Mesendoderm (in vitro differentiated cells): ENCODE results near the gene RAB19.
A peak's percentile ranks its signal among the peaks of the same experiment; 100 is the strongest.

Experiments
- DNase-seq: peaks from one replicate; pipeline ENCODE4 v3.0.0; 2013
- H2AK5ac ChIP-seq: 2 replicates; pipeline ENCODE4 v1.6.1; 2013; ENCODE audit warnings: low read length, inconsistent platforms
- H2BK120ac ChIP-seq: 2 replicates; pipeline ENCODE4 v1.6.1; 2013; ENCODE audit warnings: low read depth, mild to moderate bottlenecking, low read length, moderate library complexity, mixed read lengths
- H2BK15ac ChIP-seq: replicated peaks from 2 replicates; pipeline ENCODE4 v1.6.1; 2013; ENCODE audit warnings: low read depth, mild to moderate bottlenecking, moderate library complexity
- H2BK5ac ChIP-seq: 2 replicates; pipeline ENCODE4 v1.6.1; 2013; ENCODE audit warnings: low read length, inconsistent platforms
- H3K18ac ChIP-seq: 2 replicates; pipeline ENCODE4 v1.6.1; 2013; ENCODE audit warnings: mild to moderate bottlenecking, low read length, mixed read lengths
- H3K23ac ChIP-seq: one replicate; pipeline ENCODE4 v1.6.1; 2013; ENCODE audit warnings: low read length
- H3K27ac ChIP-seq: 2 replicates; pipeline ENCODE4 v1.5.1; 2013; ENCODE audit warnings: low read depth, mild to moderate bottlenecking, inconsistent platforms, low read length, moderate library complexity
- H3K27me3 ChIP-seq: 2 replicates; pipeline ENCODE4 v1.6.1; 2013; ENCODE audit warnings: low read length, control low read depth, mild to moderate bottlenecking, inconsistent platforms; ENCODE audit not compliant: insufficient read depth, poor library complexity
- H3K36me3 ChIP-seq: 2 replicates; pipeline ENCODE4 v1.6.1; 2013; ENCODE audit warnings: low read length, inconsistent platforms; ENCODE audit not compliant: control insufficient read depth, insufficient read depth
- H3K4ac ChIP-seq: one replicate; pipeline ENCODE4 v1.6.1; 2013; ENCODE audit warnings: low read depth, mild to moderate bottlenecking, low read length, moderate library complexity
- H3K4me1 ChIP-seq: 2 replicates; pipeline ENCODE4 v1.6.1; 2013; ENCODE audit warnings: low read depth, low read length, inconsistent platforms; ENCODE audit not compliant: control insufficient read depth
- H3K4me2 ChIP-seq: 2 replicates; pipeline ENCODE4 v1.6.1; 2013; ENCODE audit warnings: low read length
- H3K4me3 ChIP-seq: 2 replicates; pipeline ENCODE4 v1.5.1; 2013; ENCODE audit warnings: mild to moderate bottlenecking, low read length
- H3K56ac ChIP-seq: one replicate; pipeline ENCODE4 v1.6.1; 2013; ENCODE audit warnings: low read length
- H3K79me1 ChIP-seq: 2 replicates; pipeline ENCODE4 v1.6.1; 2013; ENCODE audit warnings: low read length, inconsistent platforms
- H3K79me2 ChIP-seq: 2 replicates; pipeline ENCODE4 v1.6.1; 2013; ENCODE audit warnings: mild to moderate bottlenecking, low read length; ENCODE audit not compliant: control insufficient read depth, insufficient read depth
- H3K9ac ChIP-seq: 2 replicates; pipeline ENCODE4 v1.6.1; 2013; ENCODE audit warnings: low read length, inconsistent platforms
- H4K5ac ChIP-seq: one replicate; pipeline ENCODE4 v1.6.1; 2013; ENCODE audit warnings: low read length
- H4K8ac ChIP-seq: one replicate; pipeline ENCODE4 v1.6.1; 2013; ENCODE audit warnings: low read depth, mild to moderate bottlenecking, control low read depth, low read length, moderate library complexity
- WGBS: extraction: QIAGEN DNeasy Blood & Tissue Kit; methylation state at CpG from one replicate; pipeline ENCODE4 v1.1.7; 2013; ENCODE audit warnings: low lambda C conversion rate, missing lambda C conversion rate; ENCODE audit not compliant: insufficient coverage; ENCODE audit errors: extremely low coverage; 5-methylcytosine and 5-hydroxymethylcytosine counted together

The RAB19 gene

GRCh38 chr7:140393756-140394306 lies 10.0 kb upstream of the RAB19 start:
- Histone ChIP-seq H4K5ac (no peak overlapping the region), H3K4ac (no peak overlapping the region)

GRCh38 chr7:140397784-140398750 lies 5.8 kb upstream of the RAB19 start, which contains the start of gene SLC37A3:
SLC37A3 (minus strand) TSS chr7:140398530; CDS start chr7:140382526, 16,004 bp downstream.
- Histone ChIP-seq H3K4me3 (peak within 1 kb of the TSS; percentile 96), H3K27ac (no peak within 1 kb of the TSS), H3K23ac (no peak within 1 kb of the TSS), H3K79me2 (peaks cover 28% of the 10 kb centered on the region), H3K79me1 (peaks cover 8% of the 10 kb centered on the region), H3K56ac (peak within 1 kb of the TSS; percentile 87), H2BK15ac (no peak within 1 kb of the TSS), H3K27me3 (no peaks in the 10 kb centered on the region), H2BK120ac (no peak within 1 kb of the TSS), H3K36me3 (no peaks in the 10 kb centered on the region), H4K5ac (no peak within 1 kb of the TSS), H3K4me1 (peaks cover 1% of the 10 kb centered on the region), H3K4me2 (peak within 1 kb of the TSS; percentile 84), H2AK5ac (no peak within 1 kb of the TSS), H3K18ac (peak within 1 kb of the TSS; percentile 41), H2BK5ac (no peak within 1 kb of the TSS), H4K8ac (no peak within 1 kb of the TSS), H3K4ac (no peak within 1 kb of the TSS), H3K9ac (peak within 1 kb of the TSS; percentile 87)
- no CpG with 5 or more reads among the region's 66 CpGs for WGBS
- peak; percentile 92 for DNase-seq

More at GRCh38 chr7:140393756-140394306, 10.0 kb upstream of the RAB19 start:
- H3K79me2 ChIP-seq = peaks cover 57% of the 10 kb centered on the region
- H3K23ac ChIP-seq = no peak overlapping the region
- no peak overlapping the region for H3K4me3 ChIP-seq
- H2BK15ac ChIP-seq = no peak overlapping the region
- no peak overlapping the region for H2BK5ac ChIP-seq
- no CpG with 5 or more reads among the region's 12 CpGs for WGBS
- no peaks in the 10 kb centered on the region for H3K27me3 ChIP-seq
- no peak for DNase-seq
- H2BK120ac ChIP-seq = no peak overlapping the region
- H3K9ac ChIP-seq = no peak overlapping the region
- H3K56ac ChIP-seq = no peak overlapping the region
- no peak overlapping the region for H3K4me2 ChIP-seq
- no peak overlapping the region for H4K8ac ChIP-seq
- peaks cover 28% of the 10 kb centered on the region for H3K79me1 ChIP-seq
- peaks cover 10% of the 10 kb centered on the region for H3K4me1 ChIP-seq
- no peak overlapping the region for H2AK5ac ChIP-seq
- H3K27ac ChIP-seq = no peak overlapping the region
- no peak overlapping the region for H3K18ac ChIP-seq
- H3K36me3 ChIP-seq = no peaks in the 10 kb centered on the region

GRCh38 chr7:140398821-140399220 lies 5.0 kb upstream of the RAB19 start:
- WGBS = no CpG with 5 or more reads among the region's 10 CpGs
- no peak overlapping the region for H2AK5ac ChIP-seq
- H3K18ac ChIP-seq = no peak overlapping the region
- peaks cover 6% of the 10 kb centered on the region for H3K79me1 ChIP-seq
- no peak overlapping the region for H3K27ac ChIP-seq
- no peak overlapping the region for H4K8ac ChIP-seq
- DNase-seq = no peak
- H3K4me3 ChIP-seq = no peak overlapping the region
- H3K79me2 ChIP-seq = peaks cover 21% of the 10 kb centered on the region
- no peaks in the 10 kb centered on the region for H3K27me3 ChIP-seq
- H3K56ac ChIP-seq = no peak overlapping the region
- H4K5ac ChIP-seq = no peak overlapping the region
- no peak overlapping the region for H2BK5ac ChIP-seq
- no peak overlapping the region for H2BK120ac ChIP-seq
- no peaks in the 10 kb centered on the region for H3K36me3 ChIP-seq
- no peak overlapping the region for H3K4me2 ChIP-seq
- no peak overlapping the region for H3K4ac ChIP-seq
- H3K23ac ChIP-seq = no peak overlapping the region
- no peak overlapping the region for H3K9ac ChIP-seq
- H2BK15ac ChIP-seq = no peak overlapping the region
- H3K4me1 ChIP-seq = no peaks in the 10 kb centered on the region

- H2BK15ac ChIP-seq = no peak overlapping the region
- WGBS = no CpG with 5 or more reads among the region's 3 CpGs
- no peak overlapping the region for H3K4me2 ChIP-seq
- H4K5ac ChIP-seq = no peak overlapping the region
- H3K9ac ChIP-seq = no peak overlapping the region
- H2BK120ac ChIP-seq = no peak overlapping the region
- no peaks in the 10 kb centered on the region for H3K36me3 ChIP-seq
- H3K4me3 ChIP-seq = no peak overlapping the region
- no peak overlapping the region for H4K8ac ChIP-seq
- H2AK5ac ChIP-seq = no peak overlapping the region
- H3K4me1 ChIP-seq = peaks cover 2% of the 10 kb centered on the region
- no peak overlapping the region for H3K4ac ChIP-seq
- H2BK5ac ChIP-seq = no peak overlapping the region
- no peak overlapping the region for H3K23ac ChIP-seq
- DNase-seq = no peak
- peaks cover 6% of the 10 kb centered on the region for H3K79me1 ChIP-seq
- H3K56ac ChIP-seq = no peak overlapping the region
- H3K27ac ChIP-seq = no peak overlapping the region
- peaks cover 17% of the 10 kb centered on the region for H3K79me2 ChIP-seq
- H3K27me3 ChIP-seq = no peaks in the 10 kb centered on the region
- H3K18ac ChIP-seq = no peak overlapping the region
Measured at GRCh38 chr7:140400381-140400780, 3.5 kb upstream of the RAB19 start.

- Histone ChIP-seq H3K79me1 (peaks cover 2% of the 10 kb centered on the region), H3K56ac (no peak overlapping the region), H3K4me2 (no peak overlapping the region), H3K18ac (no peak overlapping the region), H3K79me2 (peaks cover 5% of the 10 kb centered on the region), H4K5ac (no peak overlapping the region), H3K4me3 (no peak overlapping the region), H3K4me1 (peaks cover 2% of the 10 kb centered on the region), H3K27me3 (no peaks in the 10 kb centered on the region), H3K23ac (no peak overlapping the region), H4K8ac (no peak overlapping the region), H2BK120ac (no peak overlapping the region), H3K9ac (no peak overlapping the region), H3K27ac (no peak overlapping the region), H3K4ac (no peak overlapping the region), H3K36me3 (no peaks in the 10 kb centered on the region), H2BK5ac (no peak overlapping the region), H2AK5ac (no peak overlapping the region), H2BK15ac (no peak overlapping the region)
- WGBS = no CpG with 5 or more reads among the region's 2 CpGs
- DNase-seq = no peak
Measured at GRCh38 chr7:140402178-140402835, 1.6 kb upstream of the RAB19 start.
